Tongue (tissue), 2 donors: ENCODE results near the gene BMP2K. TPM values are rescaled to one million over a fixed set of nuclear protein-coding genes. Genes with fewer than 3 reads are reported as not detected.
"Not testable (repeated sequence)": the region's sequence is repeated elsewhere in the genome, so short reads cannot be mapped to it uniquely, and the experiment has no call there.

Experiments used
- DNase-seq: peaks from one replicate; pipeline ENCODE4 v3.0.0-alpha.2; 2015
- total RNA-seq: library from RNA; depleted of rRNA; stranded (reverse); fragments of >200 nt; gene quantifications from one replicate; pipeline ENCODE4 v1.2.3, GENCODE V29; 2014

The BMP2K gene
- total RNA-seq, 1 donor from 2014 or later = 50.9 TPM

DNA sequence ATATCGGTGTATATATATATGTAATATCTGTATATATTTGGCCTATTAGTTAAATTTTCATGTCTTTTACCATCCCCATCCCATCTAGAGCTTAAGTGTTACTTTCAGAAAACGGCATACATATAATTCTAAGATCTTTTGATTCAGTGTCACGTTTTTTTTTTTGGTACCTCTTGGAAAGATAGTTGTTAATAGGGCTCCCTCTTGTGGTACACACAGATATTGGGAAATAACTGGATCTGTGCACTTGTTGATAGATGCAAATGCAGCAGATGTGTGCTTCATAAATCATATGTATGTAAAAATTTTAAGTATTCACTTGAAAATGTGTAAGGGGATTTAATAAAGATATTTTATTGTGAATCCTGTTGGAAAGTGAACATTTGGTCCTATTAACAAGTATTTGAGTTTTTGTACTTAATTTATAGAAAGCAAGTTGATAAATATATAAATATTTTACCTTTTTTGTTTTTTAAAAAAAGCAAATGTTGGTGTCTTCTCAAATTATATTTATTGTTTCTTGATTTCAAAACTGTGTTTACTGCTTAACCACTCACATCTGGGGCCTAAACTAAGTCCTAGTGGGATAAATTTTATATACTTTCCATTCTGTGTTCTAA is 88.4 kb downstream of the BMP2K start:
- DNase-seq = peak; percentile 91

DNA sequence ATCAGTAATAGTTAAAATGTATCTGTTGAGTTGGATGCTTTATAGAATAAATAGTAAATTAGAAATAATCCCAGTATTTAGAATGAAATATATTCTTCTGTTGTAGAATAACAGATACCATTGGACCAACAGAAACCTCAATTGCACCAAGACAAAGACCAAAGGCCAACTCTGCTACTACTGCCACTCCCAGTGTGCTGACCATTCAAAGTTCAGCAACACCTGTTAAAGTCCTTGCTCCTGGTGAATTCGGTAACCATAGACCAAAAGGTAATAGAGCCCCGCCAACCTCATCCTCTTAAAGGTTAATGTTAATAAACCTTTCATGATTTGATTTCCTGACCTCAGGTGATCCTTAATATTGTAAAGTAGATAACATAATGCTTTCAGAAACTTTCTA is 89.3 kb downstream of the BMP2K start:
- no peak for DNase-seq

DNA sequence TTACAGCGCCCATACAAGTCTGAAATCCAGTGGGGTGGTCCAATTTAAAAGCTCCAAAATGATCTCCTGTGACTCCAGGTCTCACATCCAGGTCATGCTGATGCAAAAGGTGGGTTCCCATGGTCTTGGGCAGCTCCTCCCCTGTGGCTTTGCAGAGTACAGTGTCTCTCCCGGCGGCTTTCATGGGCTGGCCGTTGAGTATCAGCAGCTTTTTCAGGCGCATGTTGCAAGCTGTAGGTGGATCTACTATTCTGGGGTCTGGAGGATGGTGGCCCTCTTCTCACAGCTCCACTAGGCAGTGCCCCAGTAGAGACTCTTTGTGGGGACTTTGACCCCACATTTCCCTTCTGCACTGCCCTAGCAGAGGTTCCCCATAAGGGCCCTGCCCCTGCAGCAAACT is 92.6 kb downstream of the BMP2K start:
- DNase-seq = not testable (repeated sequence)

DNA sequence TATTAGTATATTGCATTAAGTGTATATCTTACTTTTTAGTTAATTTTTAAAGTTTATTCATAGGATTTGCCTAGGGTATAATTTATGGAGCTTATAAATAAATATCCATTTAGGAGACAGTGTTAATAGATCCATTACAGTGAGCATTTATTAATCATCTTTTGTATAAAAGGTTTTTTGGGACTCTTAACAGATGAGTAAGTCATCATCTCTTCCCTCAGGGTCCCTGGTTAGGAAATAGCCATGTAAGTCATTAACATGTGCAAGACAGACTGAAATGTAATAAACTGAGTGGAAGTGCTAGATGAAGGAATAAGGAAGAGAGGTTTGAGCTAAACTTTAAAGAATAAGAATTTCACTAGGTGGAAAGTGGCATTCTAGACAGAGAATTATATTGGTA is 93.9 kb downstream of the BMP2K start:
- no peak for DNase-seq

DNA sequence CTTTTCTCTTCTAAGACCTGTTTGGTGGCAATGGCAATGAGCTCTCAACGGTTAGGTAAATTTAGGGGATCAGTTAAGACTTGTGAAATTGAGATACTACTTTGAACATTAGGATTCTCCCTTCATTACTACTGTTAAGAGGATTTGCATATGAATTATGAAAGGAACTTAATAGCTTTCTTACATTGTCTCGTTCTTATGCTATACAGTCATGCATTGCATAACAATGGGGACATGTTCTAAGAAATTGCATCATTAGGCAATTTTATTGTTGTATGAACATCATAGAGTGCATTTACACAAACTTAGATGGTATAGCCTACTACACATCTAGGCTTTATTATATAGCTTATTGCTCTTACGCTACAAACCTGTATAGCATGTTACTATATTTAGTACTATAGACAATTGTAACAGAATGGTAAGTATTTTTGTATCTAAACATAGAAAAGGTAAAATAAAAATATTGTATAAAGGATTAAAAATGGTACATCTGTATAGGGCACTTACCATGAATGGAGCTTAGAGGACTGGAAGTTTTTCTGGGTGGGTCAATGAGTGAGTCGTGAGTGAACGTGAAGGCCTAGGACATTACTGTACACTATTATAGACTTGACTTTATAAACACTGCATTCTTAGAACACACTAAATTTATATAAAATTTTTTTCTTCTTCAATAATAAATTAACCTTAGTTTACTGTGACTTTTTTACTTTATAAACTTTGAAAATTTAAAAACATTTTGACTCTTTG is 100.6 kb downstream of the BMP2K start:
- no peak for DNase-seq

DNA sequence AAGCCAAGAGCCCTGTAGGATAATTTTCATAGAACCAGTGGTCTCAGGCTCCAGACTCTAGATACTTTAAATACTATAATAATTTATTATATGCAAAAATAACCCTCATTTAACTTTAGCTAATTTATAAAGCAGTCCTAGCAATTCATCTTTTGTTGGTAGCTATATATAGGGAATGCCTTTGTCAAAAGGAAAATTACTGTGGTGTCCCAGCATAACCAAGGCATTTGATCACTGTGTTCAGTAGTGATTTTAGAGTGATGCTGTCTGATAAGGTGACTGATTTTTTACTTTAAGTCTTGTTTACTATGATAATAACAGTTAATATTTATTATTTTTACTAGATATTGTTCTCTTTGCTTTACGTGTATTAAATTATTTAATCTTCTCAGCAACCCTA is 101.9 kb downstream of the BMP2K start:
- no peak for DNase-seq

DNA sequence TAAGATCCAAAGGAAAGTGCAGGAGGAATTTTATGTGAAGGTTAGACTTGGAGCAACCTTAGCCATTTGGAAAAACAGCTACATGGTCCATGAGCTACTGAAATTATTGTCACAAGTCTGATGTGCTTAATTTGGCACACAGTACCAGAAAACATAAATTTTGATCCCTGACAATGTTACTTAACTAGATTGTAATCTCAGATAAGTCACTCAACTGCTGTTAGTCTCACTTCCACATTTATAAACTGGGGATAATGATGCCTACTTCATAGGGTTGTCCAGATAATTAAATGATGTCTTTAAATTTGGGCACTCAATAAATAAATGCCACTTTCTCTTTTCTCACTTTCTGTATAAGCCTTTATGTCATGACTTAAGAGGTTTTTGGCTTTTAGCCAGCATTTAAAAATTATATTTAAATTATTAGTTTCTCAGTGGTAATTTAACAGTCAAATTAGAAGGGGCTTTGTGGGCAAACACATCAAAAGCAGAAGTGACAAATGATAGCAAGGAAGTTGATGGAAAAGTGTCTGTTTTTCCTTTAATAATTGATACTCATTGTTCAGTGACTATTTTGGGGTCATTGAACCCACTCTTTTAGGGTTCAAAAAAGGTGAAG is 104.8 kb downstream of the BMP2K start:
- DNase-seq = no peak

DNA sequence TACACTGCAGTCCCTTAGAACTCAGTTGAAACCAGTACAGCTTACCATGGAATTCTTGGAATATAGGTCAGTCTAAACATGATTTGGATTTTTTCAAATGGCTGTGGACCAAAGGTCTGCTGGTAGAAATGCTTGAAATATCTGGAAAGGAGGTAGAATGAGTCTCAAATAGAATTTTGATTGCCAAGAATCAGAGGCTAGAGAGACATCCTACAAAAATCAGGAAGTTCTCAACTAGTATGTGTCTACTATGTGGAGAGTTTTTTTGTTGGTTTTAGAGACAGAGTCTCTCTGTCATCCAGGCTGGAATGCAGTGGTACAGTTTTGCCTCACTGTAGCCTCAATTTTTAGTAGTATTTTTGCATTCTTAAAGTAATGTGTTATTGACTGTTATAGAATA is 109.4 kb downstream of the BMP2K start:
- no peak for DNase-seq

DNA sequence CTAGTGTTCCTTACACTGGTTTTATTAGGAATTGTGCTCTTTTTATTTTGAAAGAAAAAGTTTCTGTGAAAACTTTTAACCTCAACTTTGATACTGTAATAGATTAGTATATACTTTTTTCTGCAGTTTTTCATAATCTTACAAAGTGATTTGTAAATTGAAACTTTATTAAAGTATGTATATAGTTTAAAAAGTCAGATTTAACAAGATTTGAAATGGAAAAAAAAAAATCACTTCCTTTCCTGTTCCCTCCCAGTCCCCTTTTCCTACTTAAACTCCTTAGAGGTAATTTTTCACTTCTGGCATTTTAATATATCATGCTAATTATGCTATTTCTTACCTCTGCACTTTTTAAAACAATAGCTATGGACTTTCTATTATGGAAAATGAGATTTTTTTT is 113.8 kb downstream of the BMP2K start:
- no peak for DNase-seq

DNA sequence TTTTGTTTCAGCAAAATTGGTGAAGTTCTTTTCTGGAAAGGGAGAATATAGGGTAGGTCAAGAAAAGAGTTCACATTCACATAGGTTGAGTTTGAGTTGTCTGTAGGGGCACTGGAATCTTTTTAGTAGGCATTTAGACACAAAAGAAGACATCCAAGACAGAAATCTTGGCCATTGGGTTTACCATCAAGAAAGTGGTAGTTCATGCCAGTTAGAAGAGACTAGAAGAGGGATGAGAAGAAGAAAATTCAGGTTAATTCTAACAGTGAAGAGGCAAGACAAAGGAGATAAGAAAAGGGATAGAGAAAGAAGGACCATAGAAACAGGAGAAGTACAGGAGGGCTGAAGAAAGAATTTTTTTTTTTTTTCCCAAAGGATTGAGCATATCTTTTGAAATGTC is 123.2 kb downstream of the BMP2K start:
- DNase-seq = no peak

DNA sequence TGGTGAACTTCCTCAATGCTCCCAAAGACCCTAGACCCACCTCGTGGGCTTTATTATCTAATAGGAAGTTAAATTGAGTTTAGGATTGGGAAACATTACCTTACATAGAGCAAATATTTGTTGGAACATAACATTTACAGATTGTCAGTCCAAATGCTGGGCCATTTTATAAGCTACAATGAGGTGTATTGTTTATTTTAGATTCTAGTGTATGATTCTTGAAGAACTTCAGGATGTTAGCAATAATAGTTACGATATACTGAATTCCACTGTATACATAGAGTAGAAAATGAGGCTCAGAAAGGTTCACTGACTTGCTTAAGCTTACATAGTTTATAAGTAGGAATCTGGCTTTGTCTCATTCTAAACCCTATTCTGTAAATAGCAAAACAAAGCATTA is 125.7 kb downstream of the BMP2K start:
- DNase-seq = no peak

DNA sequence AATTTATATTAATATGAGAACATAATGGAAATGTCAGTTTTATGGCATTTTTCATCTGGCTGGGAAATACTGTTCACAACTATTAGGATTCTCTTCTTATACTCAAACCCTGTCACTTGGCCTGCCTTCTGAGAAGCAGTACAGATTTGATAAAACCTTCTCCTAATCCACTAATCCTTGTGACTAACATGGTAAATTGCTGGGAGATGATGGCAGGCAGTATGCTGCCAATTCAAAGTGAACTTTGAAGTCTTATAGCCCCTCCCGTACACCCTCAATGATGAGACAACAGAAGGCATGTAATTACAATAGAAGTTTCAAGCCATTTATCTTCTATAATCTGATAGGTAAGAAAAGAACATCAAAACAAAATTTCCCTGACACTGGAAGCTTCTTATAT is 126.1 kb downstream of the BMP2K start:
- DNase-seq = peak; percentile 8

DNA sequence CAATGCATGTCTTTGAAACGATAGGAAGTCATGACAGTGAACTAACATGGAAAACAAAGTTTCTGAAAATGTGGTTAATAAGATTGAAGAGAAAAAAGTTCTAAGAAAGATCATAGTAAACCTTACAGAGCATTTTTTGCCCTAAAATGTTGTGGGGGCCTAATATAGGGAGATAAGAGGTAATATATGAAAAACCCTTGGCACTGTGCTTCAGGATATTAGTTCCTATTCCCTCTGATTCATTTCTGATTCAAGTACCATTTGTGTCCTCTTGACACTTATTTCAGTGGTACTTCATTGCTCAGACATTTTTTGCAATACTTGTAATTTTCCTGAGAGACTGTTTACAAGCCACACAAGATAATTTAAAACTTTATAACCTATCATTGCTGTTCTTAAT is 128.0 kb downstream of the BMP2K start:
- no peak for DNase-seq

DNA sequence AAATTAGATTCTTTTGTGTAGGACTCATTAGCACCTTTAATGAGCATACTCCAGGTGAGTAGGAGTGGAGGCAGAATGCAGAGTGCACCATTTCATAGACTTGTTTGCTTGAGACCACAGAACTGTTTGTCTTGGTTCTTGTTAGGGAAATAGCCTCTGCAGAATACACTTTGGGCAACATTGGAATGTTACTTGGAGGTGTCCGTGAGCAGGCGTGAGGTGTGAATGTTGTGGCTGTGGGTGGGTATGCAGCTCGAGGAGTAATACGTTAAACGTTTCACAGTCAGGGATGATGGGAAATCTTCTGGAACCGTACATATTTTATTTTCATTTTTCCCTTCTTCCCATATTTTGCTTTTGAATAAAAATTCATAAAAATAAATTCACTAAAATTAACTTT is 131.5 kb downstream of the BMP2K start:
- DNase-seq = no peak

DNA sequence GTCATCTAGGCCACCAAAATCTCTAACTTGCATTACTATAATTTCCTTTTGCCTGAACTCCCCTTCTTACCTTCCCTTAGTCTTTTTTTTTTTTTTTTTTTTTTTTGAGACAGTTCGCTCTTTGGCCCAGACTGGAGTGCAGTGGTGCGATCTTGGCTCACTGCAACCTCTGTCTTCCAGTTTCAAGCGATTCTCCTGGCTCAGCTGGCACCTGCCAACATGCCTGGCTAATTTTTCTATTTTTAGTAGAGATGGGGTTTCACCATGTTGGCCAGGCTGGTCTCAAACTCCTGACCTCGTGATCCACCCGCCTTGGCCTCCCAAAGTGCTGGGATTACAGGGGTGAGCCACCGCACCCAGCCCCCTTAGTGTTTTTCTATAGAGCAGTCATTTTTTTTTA is 132.8 kb downstream of the BMP2K start:
- not testable (repeated sequence) for DNase-seq

DNA sequence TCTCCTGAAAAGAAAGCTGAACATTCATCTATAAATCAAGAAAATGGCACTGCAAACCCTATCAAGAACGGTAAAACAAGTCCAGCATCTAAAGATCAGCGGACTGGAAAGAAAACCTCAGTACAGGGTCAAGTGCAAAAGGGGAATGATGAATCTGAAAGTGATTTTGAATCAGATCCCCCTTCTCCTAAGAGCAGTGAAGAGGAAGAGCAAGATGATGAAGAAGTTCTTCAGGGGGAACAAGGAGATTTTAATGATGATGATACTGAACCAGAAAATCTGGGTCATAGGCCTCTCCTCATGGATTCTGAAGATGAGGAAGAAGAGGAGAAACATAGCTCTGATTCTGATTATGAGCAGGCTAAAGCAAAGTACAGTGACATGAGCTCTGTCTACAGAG is 134.5 kb downstream of the BMP2K start:
- DNase-seq = no peak

DNA sequence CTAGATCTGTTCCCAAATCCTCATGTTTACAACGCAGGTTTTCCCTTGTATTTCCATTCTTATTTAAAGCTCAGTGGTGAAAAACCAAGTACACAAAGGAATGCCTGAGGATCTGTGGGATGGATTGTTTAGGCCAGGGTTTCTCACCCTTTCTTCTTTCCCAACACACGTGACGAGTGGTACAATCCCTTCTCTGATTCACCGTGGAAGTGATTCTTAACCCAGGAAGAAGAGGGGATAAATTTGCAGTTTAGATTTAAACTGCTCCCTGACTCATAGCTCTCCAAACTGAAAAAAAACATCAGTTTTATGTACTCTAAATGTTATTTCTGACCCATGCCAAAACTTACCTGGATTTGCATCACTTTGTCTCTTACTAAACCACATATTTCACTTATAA is 146.1 kb downstream of the BMP2K start:
- DNase-seq = no peak

DNA sequence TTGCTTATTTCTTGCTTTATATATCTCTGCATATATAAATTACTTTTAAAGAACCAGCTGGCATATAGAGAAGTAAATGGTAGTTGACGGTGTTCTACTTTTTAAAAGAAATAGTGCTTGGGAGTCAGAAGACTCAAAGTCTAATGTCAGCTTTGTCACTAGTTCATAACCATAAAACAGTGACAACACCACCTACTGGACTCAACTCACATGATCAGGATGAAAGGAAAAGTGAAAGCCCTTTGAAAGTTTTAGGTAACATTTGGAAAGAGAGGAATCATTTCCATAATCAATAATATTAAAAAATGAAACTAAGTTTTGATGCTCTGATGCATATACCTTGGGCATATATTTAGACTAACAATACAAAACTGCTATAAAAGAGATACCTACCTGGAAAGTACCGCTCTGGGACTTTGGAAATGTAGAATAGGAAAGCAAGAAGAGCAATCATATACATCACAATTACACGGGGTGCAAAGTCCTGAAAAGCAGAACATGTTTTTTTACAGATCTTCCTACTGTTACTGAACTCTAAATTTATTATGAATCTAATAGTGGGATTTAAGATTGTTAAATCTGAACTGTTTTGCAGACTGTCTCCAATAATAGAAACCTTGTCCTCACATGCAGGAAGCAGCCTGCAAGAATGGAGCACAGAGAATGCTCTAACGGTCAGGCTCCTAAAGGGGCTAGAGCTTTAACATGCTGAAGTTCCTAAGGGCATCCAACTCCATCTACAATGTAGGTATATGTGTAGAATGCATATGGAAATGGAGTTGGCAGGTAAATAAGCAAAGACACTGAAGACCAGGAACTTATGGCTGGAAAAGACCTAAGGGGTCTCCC is 147.5 kb downstream of the BMP2K start:
- no peak for DNase-seq

DNA sequence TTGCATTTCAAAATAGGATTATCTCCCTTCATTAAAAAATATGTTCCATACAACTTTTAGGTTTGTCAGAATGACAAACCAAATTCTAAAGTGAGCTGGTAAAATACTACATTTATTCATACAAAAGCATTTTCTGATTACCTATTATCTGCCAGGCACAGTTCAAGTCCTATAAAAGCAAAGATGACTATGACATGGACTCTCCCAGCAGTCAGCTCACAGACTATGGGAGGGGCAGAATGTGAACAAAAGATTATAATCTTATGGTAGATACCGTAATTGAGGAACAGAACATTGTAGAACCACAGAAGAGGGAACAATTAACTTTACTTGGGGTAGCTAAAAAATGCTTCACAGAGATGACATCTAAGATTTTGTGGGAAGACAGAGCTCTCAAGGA is 150.7 kb downstream of the BMP2K start:
- no peak for DNase-seq

DNA sequence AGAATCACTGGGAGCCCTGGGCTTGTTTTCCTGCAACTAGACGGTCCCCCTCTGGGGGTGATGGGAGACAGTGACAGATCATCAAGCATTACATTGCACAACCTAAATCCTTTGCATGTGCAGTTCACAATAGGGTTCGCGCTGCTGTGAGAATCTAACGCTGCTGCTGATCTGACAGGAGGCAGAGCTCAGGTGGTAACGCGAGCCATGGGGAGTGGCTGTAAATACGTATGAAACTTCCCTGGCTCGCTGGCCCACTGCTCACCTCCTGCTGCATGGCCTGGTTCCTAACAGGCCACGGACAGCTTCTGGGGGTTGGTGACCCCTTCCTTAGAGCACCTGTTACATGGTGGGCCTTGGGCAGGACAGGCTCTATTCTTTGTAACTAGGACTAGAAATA is 152.7 kb downstream of the BMP2K start:
- DNase-seq = no peak

DNA sequence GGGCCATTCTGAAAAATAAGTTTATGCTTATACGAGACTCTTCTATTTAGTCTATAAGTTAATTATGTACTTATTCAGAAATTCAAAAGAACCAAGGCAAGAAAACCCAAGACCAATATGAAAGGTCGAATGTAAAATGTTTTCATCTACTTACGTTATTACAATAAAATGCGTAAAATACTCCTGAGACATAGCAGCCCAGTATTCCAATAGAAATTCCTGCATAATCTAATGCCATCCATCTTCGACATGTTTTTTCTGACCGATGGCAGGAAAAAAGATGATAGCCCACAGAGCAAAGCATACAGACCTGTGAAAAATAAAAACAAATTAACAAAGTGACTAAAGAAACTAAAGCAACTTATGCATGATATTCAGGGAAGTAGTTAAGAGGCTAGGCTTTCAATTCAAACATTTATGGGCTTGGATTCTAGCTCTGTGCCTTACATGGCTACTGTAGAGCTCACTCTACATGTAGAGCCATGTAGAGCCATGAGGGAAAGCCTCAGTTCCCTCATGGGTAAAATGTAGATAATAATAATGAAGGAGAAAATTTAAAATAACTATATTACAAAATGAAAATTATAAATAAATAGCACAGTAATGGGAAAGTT is 154.0 kb downstream of the BMP2K start:
- no peak for DNase-seq

DNA sequence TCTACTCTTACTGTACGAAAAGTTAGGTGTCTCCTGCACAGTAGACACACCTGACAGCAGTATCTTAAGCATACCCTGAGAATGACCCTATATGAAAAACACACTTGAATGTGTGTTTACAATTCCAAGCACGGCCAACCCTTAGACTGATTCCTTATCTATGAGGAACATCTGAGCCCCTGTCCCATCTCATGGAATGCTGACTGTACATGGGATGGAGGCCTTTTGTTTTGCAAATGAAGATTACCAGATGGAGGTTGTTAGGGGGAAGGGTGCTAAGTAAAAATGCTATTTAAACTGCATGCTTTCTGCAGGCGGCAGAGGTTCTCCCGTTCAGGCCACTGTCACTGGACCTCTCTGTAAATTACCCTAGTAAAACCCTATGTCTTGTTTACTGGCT is 160.8 kb downstream of the BMP2K start:
- DNase-seq = no peak

DNA sequence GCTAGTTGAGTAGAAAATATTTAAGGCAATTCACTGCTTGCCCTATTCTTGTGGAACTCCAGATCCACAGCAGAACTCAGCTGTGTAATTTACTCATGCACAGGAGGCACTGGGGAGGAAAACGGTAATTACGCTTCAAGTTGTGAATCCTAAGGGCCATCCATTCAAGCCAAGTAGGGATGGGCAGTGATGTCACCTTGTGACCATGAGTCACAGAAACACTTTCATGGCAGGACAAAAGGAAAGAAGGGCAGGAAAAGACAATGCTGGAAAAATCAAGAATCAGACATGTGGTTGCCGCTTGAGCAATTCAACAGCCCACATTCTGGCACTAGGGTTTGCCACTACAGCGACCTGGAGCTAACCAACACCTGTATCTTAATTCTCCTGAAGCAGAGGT is 161.7 kb downstream of the BMP2K start:
- no peak for DNase-seq
